Subcutaneous adipose tissue (tissue), 4 donors: ENCODE measurements around the gene CUBN. TPM values are rescaled to one million over a fixed set of nuclear protein-coding genes. Genes with fewer than 3 reads are reported as not detected.

Experiments used
- CTCF ChIP-seq: fragments of 450-650 bp; IDR thresholded peaks from one replicate; pipeline ENCODE4 v1.5.1; 2016; ENCODE audit warnings: low read depth, mild to moderate bottlenecking, control low read depth, antibody characterized with exemption, moderate library complexity
- total RNA-seq, 4 donors: library from RNA; depleted of rRNA; stranded (reverse); fragments of >200 nt; gene quantifications; one replicate each; pipeline ENCODE4 v1.1.0, GENCODE V29; 2016

Gene CUBN
- total RNA-seq, 4 donors from 2014 or later, result 1.9 to 6.6 (median 4.8) TPM

- TF ChIP-seq CTCF, result no peak
These were observed 20.6 kb downstream of the CUBN start for GRCh38 chr10:17109046-17109445.

GRCh38 chr10:17106991-17107390 lies 22.6 kb downstream of the CUBN start:
- no peak for TF ChIP-seq CTCF

GRCh38 chr10:17101910-17102266 lies 27.7 kb downstream of the CUBN start:
- no peak for TF ChIP-seq CTCF

- no peak for TF ChIP-seq CTCF
These were observed 28.2 kb downstream of the CUBN start for GRCh38 chr10:17101257-17101909.

- TF ChIP-seq CTCF, result no peak
These were observed 29.0 kb downstream of the CUBN start for GRCh38 chr10:17100586-17100985.

- no peak for TF ChIP-seq CTCF
These were observed 31.6 kb downstream of the CUBN start for GRCh38 chr10:17098012-17098411.

GRCh38 chr10:17094844-17095243 lies 34.8 kb downstream of the CUBN start:
- TF ChIP-seq CTCF, result no peak
